ENCODE results near the gene RIN3.

DNA sequence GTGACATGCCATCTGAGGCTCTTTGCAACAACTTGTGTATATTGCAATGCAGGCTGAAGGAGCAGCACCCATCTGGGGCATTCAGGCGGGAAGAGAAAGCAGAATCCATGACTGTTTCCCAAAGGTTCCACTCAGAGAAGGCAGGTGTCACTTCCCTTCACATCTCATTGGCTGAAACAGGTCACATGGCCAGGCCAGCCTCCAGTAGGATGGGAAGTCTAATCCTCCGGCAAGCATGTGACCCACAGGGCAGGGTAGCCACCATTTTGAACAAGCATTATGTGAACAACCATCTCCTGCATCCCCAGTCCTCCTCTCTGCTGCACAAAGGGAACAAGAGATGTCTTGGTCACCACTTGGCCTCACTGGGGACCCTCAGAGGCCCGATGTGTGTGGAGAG, 70.6 kb downstream of the RIN3 start:
- TF ChIP-seq EP300 (IDR thresholded peaks at IDR 0.05) = no peak
- TF ChIP-seq, protein P1, sequence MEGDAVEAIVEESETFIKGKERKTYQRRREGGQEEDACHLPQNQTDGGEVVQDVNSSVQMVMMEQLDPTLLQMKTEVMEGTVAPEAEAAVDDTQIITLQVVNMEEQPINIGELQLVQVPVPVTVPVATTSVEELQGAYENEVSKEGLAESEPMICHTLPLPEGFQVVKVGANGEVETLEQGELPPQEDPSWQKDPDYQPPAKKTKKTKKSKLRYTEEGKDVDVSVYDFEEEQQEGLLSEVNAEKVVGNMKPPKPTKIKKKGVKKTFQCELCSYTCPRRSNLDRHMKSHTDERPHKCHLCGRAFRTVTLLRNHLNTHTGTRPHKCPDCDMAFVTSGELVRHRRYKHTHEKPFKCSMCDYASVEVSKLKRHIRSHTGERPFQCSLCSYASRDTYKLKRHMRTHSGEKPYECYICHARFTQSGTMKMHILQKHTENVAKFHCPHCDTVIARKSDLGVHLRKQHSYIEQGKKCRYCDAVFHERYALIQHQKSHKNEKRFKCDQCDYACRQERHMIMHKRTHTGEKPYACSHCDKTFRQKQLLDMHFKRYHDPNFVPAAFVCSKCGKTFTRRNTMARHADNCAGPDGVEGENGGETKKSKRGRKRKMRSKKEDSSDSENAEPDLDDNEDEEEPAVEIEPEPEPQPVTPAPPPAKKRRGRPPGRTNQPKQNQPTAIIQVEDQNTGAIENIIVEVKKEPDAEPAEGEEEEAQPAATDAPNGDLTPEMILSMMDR (IDR thresholded peaks at IDR 0.05) = no peak

Data from suprapubic skin (tissue), 3 donors.